Mesenchymal stem cell (in vitro differentiated cells and primary cell): ENCODE measurements around the gene MLN.

Experiments used
- DNase-seq: peaks from one replicate; pipeline ENCODE4 v3.0.0-alpha.2; 2013
- H2AFZ ChIP-seq: one replicate; pipeline ENCODE4 v1.6.1; 2013; ENCODE audit warnings: low read depth, mild to moderate bottlenecking, control low read depth, inconsistent platforms, low read length, moderate library complexity
- H2AK5ac ChIP-seq: 2 replicates; pipeline ENCODE4 v1.6.1; 2013; ENCODE audit warnings: low read length, moderate library complexity, mild to moderate bottlenecking, inconsistent platforms; ENCODE audit not compliant: severe bottlenecking
- H2BK120ac ChIP-seq: one replicate; pipeline ENCODE4 v1.6.1; 2013; ENCODE audit warnings: low read depth, mild to moderate bottlenecking, inconsistent platforms, low read length, moderate library complexity
- H2BK12ac ChIP-seq, 2 experiments: one replicate each; pipeline ENCODE4 v1.6.1; 2013; ENCODE audit warnings: inconsistent platforms in 2 of 2, low read length in 2 of 2, mild to moderate bottlenecking in 2 of 2, moderate library complexity in 2 of 2, control low read depth in 1 of 2
- H2BK15ac ChIP-seq: one replicate; pipeline ENCODE4 v1.6.1; 2013; ENCODE audit warnings: mild to moderate bottlenecking, low read depth, inconsistent platforms; ENCODE audit not compliant: poor library complexity, severe bottlenecking
- H2BK5ac ChIP-seq: 2 replicates; pipeline ENCODE4 v1.6.1; 2013; ENCODE audit warnings: low read depth, mild to moderate bottlenecking, low read length, control low read depth, inconsistent platforms; ENCODE audit not compliant: poor library complexity, severe bottlenecking
- H3K14ac ChIP-seq, 2 experiments: one replicate each; pipeline ENCODE4 v1.6.1; 2013; ENCODE audit warnings: inconsistent platforms in 2 of 2, low read length in 2 of 2, control low read depth in 1 of 2, mild to moderate bottlenecking in 1 of 2, moderate library complexity in 1 of 2
- H3K18ac ChIP-seq, 2 experiments: one replicate each; pipeline ENCODE4 v1.6.1; 2013; ENCODE audit warnings: inconsistent platforms in 2 of 2, low read length in 2 of 2, control low read depth in 1 of 2, low read depth in 1 of 2, mild to moderate bottlenecking in 1 of 2
- H3K23ac ChIP-seq, 2 experiments: one replicate each; pipeline ENCODE4 v1.6.1; 2013; ENCODE audit warnings: inconsistent platforms in 2 of 2, low read length in 2 of 2, mild to moderate bottlenecking in 2 of 2, moderate library complexity in 2 of 2, control low read depth in 1 of 2
- H3K27ac ChIP-seq: 2 replicates; pipeline ENCODE4 v1.5.1; 2013; ENCODE audit warnings: mild to moderate bottlenecking, moderate library complexity, low read length, control low read depth, inconsistent platforms; ENCODE audit not compliant: poor library complexity, severe bottlenecking
- H3K27me3 ChIP-seq, 2 experiments: 2 replicates each; pipeline versions ENCODE4 v1.6.1 to v1.7.0; 2013; ENCODE audit warnings: low read length in 2 of 2, mild to moderate bottlenecking in 2 of 2, moderate library complexity in 2 of 2, control low read depth in 1 of 2, inconsistent platforms in 1 of 2; ENCODE audit not compliant: control insufficient read depth in 1 of 2, insufficient read depth in 1 of 2
- H3K36me3 ChIP-seq, 2 experiments: 2 replicates each; pipeline versions ENCODE4 v1.6.1 to v1.7.0; 2013; ENCODE audit warnings: low read length in 2 of 2, control low read depth in 1 of 2, inconsistent platforms in 1 of 2, low read depth in 1 of 2, mild to moderate bottlenecking in 1 of 2; ENCODE audit not compliant: insufficient read depth in 2 of 2, control insufficient read depth in 1 of 2
- H3K4ac ChIP-seq, 2 experiments: one replicate each; pipeline ENCODE4 v1.6.1; 2013; ENCODE audit warnings: inconsistent platforms in 2 of 2, low read length in 2 of 2, mild to moderate bottlenecking in 2 of 2, moderate library complexity in 2 of 2, control low read depth in 1 of 2, low read depth in 1 of 2
- H3K4me1 ChIP-seq: 2 replicates; pipeline ENCODE4 v1.6.1; 2013; ENCODE audit warnings: low read depth, low read length, control low read depth; ENCODE audit not compliant: control insufficient read depth, insufficient read depth
- H3K4me2 ChIP-seq: 2 replicates; pipeline ENCODE4 v1.6.1; 2013; ENCODE audit warnings: low read length, mild to moderate bottlenecking, inconsistent platforms; ENCODE audit not compliant: poor library complexity, severe bottlenecking
- H3K4me3 ChIP-seq, 2 experiments: 2 replicates each; pipeline versions ENCODE4 v1.5.1 to v1.7.0; 2013; ENCODE audit warnings: low read length in 2 of 2, mild to moderate bottlenecking in 2 of 2, control low read depth in 1 of 2, low read depth in 1 of 2; ENCODE audit not compliant: insufficient read depth in 1 of 2
- H3K79me1 ChIP-seq: replicated peaks from 2 replicates; pipeline ENCODE4 v1.6.1; 2013; ENCODE audit warnings: mild to moderate bottlenecking, control low read depth, low read length, inconsistent platforms; ENCODE audit not compliant: poor library complexity, severe bottlenecking
- H3K9ac ChIP-seq: 2 replicates; pipeline ENCODE4 v1.7.0; 2013; ENCODE audit warnings: mild to moderate bottlenecking, low read length, moderate library complexity
- H3K9me3 ChIP-seq: 2 replicates; pipeline ENCODE4 v1.7.0; 2013; ENCODE audit warnings: mild to moderate bottlenecking, low read length; ENCODE audit not compliant: control insufficient read depth
- H4K8ac ChIP-seq: one replicate; pipeline ENCODE4 v1.6.1; 2013; ENCODE audit warnings: inconsistent platforms, mild to moderate bottlenecking, low read length, moderate library complexity
- H4K91ac ChIP-seq: one replicate; pipeline ENCODE4 v1.6.1; 2013; ENCODE audit warnings: mild to moderate bottlenecking, low read length, inconsistent platforms
- WGBS: methylation state at CpG from one replicate; pipeline ENCODE4 v1.1.7; 2013; ENCODE audit warnings: mixed read lengths; 5-methylcytosine and 5-hydroxymethylcytosine counted together

The MLN gene

GRCh38 chr6:33827546-33828451 lies 24.0 kb upstream of the MLN start:
- H4K8ac ChIP-seq = no peak overlapping the region
- H2AFZ ChIP-seq = no peak overlapping the region
- H3K9me3 ChIP-seq = no peaks in the 10 kb centered on the region
- no peak overlapping the region for H3K27ac ChIP-seq
- no peaks in the 10 kb centered on the region for H3K79me1 ChIP-seq
- peaks cover 13 to 58% of the 10 kb centered on the region in 2 experiments for H3K27me3 ChIP-seq
- H3K9ac ChIP-seq = no peak overlapping the region
- H2BK5ac ChIP-seq = no peak overlapping the region
- H3K14ac ChIP-seq = no peak overlapping the region
- H3K36me3 ChIP-seq = no peaks in the 10 kb centered on the region
- no peak overlapping the region for H4K91ac ChIP-seq
- H3K4me1 ChIP-seq = peaks cover 25% of the 10 kb centered on the region
- H2BK15ac ChIP-seq = no peak overlapping the region
- DNase-seq = peak; percentile 70
- no peak overlapping the region for H3K18ac ChIP-seq
- 61% methylated on average over 13 of the region's 14 CpGs for WGBS
- peak overlapping the region in 1 of 2 experiments; percentile 40 for H2BK12ac ChIP-seq
- no peak overlapping the region for H3K4me3 ChIP-seq
- H2AK5ac ChIP-seq = no peak overlapping the region
- no peak overlapping the region for H3K23ac ChIP-seq
- H3K4ac ChIP-seq = no peak overlapping the region
- H2BK120ac ChIP-seq = no peak overlapping the region
- H3K4me2 ChIP-seq = no peak overlapping the region

- Histone ChIP-seq H4K8ac (no peak overlapping the region), H3K4me3 (no peak overlapping the region), H2BK12ac (peak overlapping the region in 1 of 2 experiments; percentile 10), H3K27me3 (peaks cover 24 to 67% of the 10 kb centered on the region in 2 experiments), H2BK5ac (no peak overlapping the region), H3K23ac (no peak overlapping the region), H2BK120ac (no peak overlapping the region), H3K79me1 (no peaks in the 10 kb centered on the region), H3K4ac (no peak overlapping the region), H2AK5ac (no peak overlapping the region), H4K91ac (no peak overlapping the region), H3K9ac (no peak overlapping the region), H3K27ac (no peak overlapping the region), H3K4me1 (peaks cover 25% of the 10 kb centered on the region), H3K36me3 (no peaks in the 10 kb centered on the region), H3K9me3 (no peaks in the 10 kb centered on the region), H3K14ac (no peak overlapping the region), H2AFZ (no peak overlapping the region), H2BK15ac (no peak overlapping the region), H3K18ac (no peak overlapping the region), H3K4me2 (no peak overlapping the region)
- no peak for DNase-seq
- 65% methylated on average over 2 of the region's 2 CpGs for WGBS
These were observed 22.7 kb upstream of the MLN start for GRCh38 chr6:33826537-33826936.

DNA sequence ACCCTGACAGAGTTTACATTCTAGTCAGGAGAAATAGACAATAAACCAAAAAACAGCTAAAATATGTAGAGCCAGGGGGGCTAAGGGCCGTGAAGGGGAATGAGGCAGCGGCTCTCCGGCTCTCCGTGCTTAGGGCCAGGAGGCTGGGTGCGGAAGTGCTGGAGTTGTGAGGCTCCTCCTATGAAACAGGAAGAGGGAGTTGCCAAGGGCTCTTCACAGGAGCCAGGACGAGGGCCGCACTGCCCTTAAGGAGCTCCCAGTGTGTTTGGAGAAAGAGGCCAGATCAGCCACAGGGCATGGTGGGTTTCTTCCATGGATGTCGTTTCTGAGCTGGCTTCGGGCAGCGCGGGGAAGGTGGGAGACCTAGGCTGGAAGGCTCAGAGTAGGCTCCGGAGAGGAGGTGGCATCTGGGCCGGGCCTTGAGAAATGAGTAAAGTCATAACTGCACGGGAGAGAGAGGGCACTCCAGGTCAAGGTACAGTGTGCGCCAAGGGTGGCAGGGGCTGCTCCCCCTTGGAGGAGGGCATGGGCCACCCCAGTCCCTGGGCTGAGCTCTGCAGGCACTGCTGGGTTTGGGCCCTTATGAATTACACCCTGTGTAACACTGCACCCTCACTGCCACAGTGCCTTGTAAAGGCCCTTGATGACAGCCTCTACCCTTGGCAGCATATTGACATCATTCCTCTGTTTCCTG lies 20.8 kb upstream of the MLN start:
- Histone ChIP-seq H2AFZ (no peak overlapping the region), H2BK15ac (peak overlapping the region; percentile 78), H3K79me1 (no peaks in the 10 kb centered on the region), H3K27ac (no peak overlapping the region), H2AK5ac (no peak overlapping the region), H3K27me3 (peaks cover 19 to 66% of the 10 kb centered on the region in 2 experiments), H2BK120ac (peak overlapping the region; percentile 57), H3K18ac (peak overlapping the region; percentile 79 to 87), H2BK12ac (peak overlapping the region; percentile 33 to 81), H3K14ac (peak overlapping the region in 1 of 2 experiments; percentile 76), H2BK5ac (no peak overlapping the region), H3K9ac (no peak overlapping the region), H3K4ac (peak overlapping the region in 1 of 2 experiments; percentile 40), H3K4me2 (no peak overlapping the region), H4K8ac (peak overlapping the region; percentile 78), H3K4me1 (peaks cover 22% of the 10 kb centered on the region), H4K91ac (peak overlapping the region; percentile 96), H3K4me3 (no peak overlapping the region), H3K9me3 (no peaks in the 10 kb centered on the region), H3K23ac (no peak overlapping the region), H3K36me3 (no peaks in the 10 kb centered on the region)
- 62% methylated on average over 15 of the region's 15 CpGs for WGBS
- peak; percentile 56 for DNase-seq

GRCh38 chr6:33823806-33824205 lies 20.0 kb upstream of the MLN start:
- WGBS = 92% methylated on average over 2 of the region's 2 CpGs
- H3K9ac ChIP-seq = no peak overlapping the region
- H2BK12ac ChIP-seq = no peak overlapping the region
- H3K79me1 ChIP-seq = no peaks in the 10 kb centered on the region
- no peaks in the 10 kb centered on the region for H3K36me3 ChIP-seq
- H3K18ac ChIP-seq = no peak overlapping the region
- no peak overlapping the region for H4K91ac ChIP-seq
- no peak overlapping the region for H3K14ac ChIP-seq
- H4K8ac ChIP-seq = no peak overlapping the region
- H3K4ac ChIP-seq = no peak overlapping the region
- no peak overlapping the region for H2BK15ac ChIP-seq
- DNase-seq = no peak
- no peak overlapping the region for H3K4me2 ChIP-seq
- H3K4me1 ChIP-seq = peaks cover 19% of the 10 kb centered on the region
- H3K23ac ChIP-seq = no peak overlapping the region
- H2BK120ac ChIP-seq = no peak overlapping the region
- H2AK5ac ChIP-seq = no peak overlapping the region
- H3K4me3 ChIP-seq = no peak overlapping the region
- H3K9me3 ChIP-seq = no peaks in the 10 kb centered on the region
- H3K27me3 ChIP-seq = peaks cover 23 to 69% of the 10 kb centered on the region in 2 experiments
- no peak overlapping the region for H2BK5ac ChIP-seq
- H3K27ac ChIP-seq = no peak overlapping the region
- no peak overlapping the region for H2AFZ ChIP-seq
